ENCODE data around the gene BICC1.

DNA sequence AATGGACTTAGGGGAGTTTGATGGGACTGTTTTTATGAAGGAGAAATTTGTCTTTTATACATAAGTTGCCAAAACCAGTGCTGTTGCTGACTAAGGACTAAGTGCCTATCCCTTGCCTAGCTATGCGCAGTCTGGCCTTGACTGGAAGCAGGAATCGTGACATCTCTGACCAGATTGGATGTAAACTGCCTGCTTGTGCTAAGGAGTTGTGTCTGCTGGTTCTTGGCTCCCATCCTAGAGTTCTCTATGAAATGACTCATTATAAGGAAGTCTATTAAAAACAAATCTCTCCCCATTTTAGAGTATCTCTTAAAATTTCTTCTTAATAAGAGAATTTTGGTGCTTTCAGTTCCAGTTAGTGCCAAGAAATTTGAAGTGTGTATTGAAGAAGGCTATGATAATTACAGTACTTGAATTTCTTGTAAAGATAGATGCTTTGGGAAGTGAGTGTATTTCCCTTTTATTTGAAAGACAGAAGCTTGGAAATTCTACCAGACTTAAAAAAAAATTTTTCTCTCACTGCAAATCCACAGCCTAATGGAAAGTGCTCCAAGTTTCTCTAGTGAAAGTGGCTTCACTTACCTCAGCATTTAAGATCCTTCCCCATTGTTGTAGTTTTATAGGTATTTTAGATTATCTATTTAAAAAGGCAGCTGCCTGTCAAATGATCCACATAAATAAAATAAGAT, 77.6 kb downstream of the BICC1 start:
- no peak for TF ChIP-seq POLR2AphosphoS5 (IDR thresholded peaks at IDR 0.05; ENCODE audit: low read depth)
- no peak for TF ChIP-seq CTCF (IDR thresholded peaks at IDR 0.05; ENCODE audit: insufficient read depth, low read length)

Data from HL-60 (cell line).